ENCODE measurements around the gene IKZF5. TPM values are rescaled to one million over a fixed set of nuclear protein-coding genes. Genes with fewer than 3 reads are reported as not detected.

Gene IKZF5
- total RNA-seq, 1 donor from 2014 or later, result 19.9 TPM

- ATAC-seq, result no peak
- Histone ChIP-seq H3K27ac (no peak overlapping the region), H3K4me3 (no peak overlapping the region), H3K4me1 (no peaks in the 10 kb centered on the region), H3K36me3 (peaks cover 19% of the 10 kb centered on the region), H3K9me3 (no peaks in the 10 kb centered on the region), H3K27me3 (no peaks in the 10 kb centered on the region)
- intact Hi-C loops (cut with DNase I), result no loop called here
- no peak for TF ChIP-seq CTCF (IDR thresholded peaks at IDR 0.05)
- no peak for DNase-seq
Measured at GRCh38 chr10:123031124-123031523, 22.5 kb upstream of the IKZF5 start.

GRCh38 chr10:123027861-123028260 lies 19.3 kb upstream of the IKZF5 start:
- intact Hi-C loops (cut with DNase I), result no loop called here
- H3K36me3 ChIP-seq, result no peaks in the 10 kb centered on the region
- no peaks in the 10 kb centered on the region for H3K27me3 ChIP-seq
- no peak for ATAC-seq
- H3K9me3 ChIP-seq, result no peaks in the 10 kb centered on the region
- no peaks in the 10 kb centered on the region for H3K4me1 ChIP-seq
- H3K27ac ChIP-seq, result no peak overlapping the region
- no peak for TF ChIP-seq CTCF (IDR thresholded peaks at IDR 0.05)
- no peak for DNase-seq
- no peak overlapping the region for H3K4me3 ChIP-seq

- no peaks in the 10 kb centered on the region for H3K9me3 ChIP-seq
- DNase-seq (no peak), ATAC-seq (no peak)
- no peak overlapping the region for H3K27ac ChIP-seq
- no peak overlapping the region for H3K4me3 ChIP-seq
- no peak for TF ChIP-seq CTCF (IDR thresholded peaks at IDR 0.05)
- H3K27me3 ChIP-seq, result no peaks in the 10 kb centered on the region
- H3K36me3 ChIP-seq, result no peaks in the 10 kb centered on the region
- intact Hi-C loops (cut with DNase I), result no loop called here
- no peaks in the 10 kb centered on the region for H3K4me1 ChIP-seq
Measured at GRCh38 chr10:123026302-123026701, 17.7 kb upstream of the IKZF5 start.

GRCh38 chr10:123024540-123024939 lies 15.9 kb upstream of the IKZF5 start:
- no peak for ATAC-seq
- Histone ChIP-seq H3K4me1 (no peaks in the 10 kb centered on the region), H3K27ac (no peak overlapping the region), H3K27me3 (no peaks in the 10 kb centered on the region), H3K36me3 (no peaks in the 10 kb centered on the region), H3K4me3 (no peak overlapping the region), H3K9me3 (no peaks in the 10 kb centered on the region)
- no peak for TF ChIP-seq CTCF (IDR thresholded peaks at IDR 0.05)
- no peak for DNase-seq
- intact Hi-C loops (cut with DNase I), result no loop called here

GRCh38 chr10:123021517-123021916 lies 12.9 kb upstream of the IKZF5 start:
- no peak overlapping the region for H3K4me3 ChIP-seq
- ATAC-seq (no peak), DNase-seq (no peak)
- peak; percentile 25 for TF ChIP-seq CTCF (IDR thresholded peaks at IDR 0.05)
- H3K36me3 ChIP-seq, result no peaks in the 10 kb centered on the region
- no peak overlapping the region for H3K27ac ChIP-seq
- H3K27me3 ChIP-seq, result no peaks in the 10 kb centered on the region
- intact Hi-C loops (cut with DNase I), result no loop called here
- H3K9me3 ChIP-seq, result no peaks in the 10 kb centered on the region
- H3K4me1 ChIP-seq, result no peaks in the 10 kb centered on the region

Measured in upper lobe of right lung (tissue), 1 donor.